Parathyroid adenoma (tissue), 2 donors: ENCODE data around the gene NLRP13.

ENCODE experiments used
- H2AFZ ChIP-seq: fragments of 300-600 bp; sonication (generic); one replicate; pipeline ENCODE4 v1.7.0; 2017; ENCODE audit warnings: antibody characterized with exemption, mild to moderate bottlenecking
- H3K27ac ChIP-seq: fragments of 300-600 bp; sonication (generic); one replicate; pipeline ENCODE4 v1.7.0; 2017
- H3K27me3 ChIP-seq: fragments of 300-600 bp; sonication (generic); one replicate; pipeline ENCODE4 v1.7.0; 2017; ENCODE audit warnings: low read length; ENCODE audit not compliant: control insufficient read depth, insufficient read depth
- H3K36me3 ChIP-seq: fragments of 300-600 bp; sonication (generic); one replicate; pipeline ENCODE4 v1.7.0; 2017; ENCODE audit warnings: low read length; ENCODE audit not compliant: control insufficient read depth, insufficient read depth
- H3K4me1 ChIP-seq: fragments of 300-600 bp; sonication (generic); one replicate; pipeline ENCODE4 v1.7.0; 2017; ENCODE audit warnings: control low read depth
- H3K4me2 ChIP-seq: fragments of 300-600 bp; sonication (generic); one replicate; pipeline ENCODE4 v1.7.0; 2017; ENCODE audit warnings: low read length
- H3K4me3 ChIP-seq: fragments of 300-600 bp; sonication (generic); one replicate; pipeline ENCODE4 v1.7.0; 2017; ENCODE audit warnings: low read depth, low read length
- H3K79me2 ChIP-seq: fragments of 300-600 bp; sonication (generic); one replicate; pipeline ENCODE4 v1.7.0; 2017; ENCODE audit warnings: control low read depth
- H3K9ac ChIP-seq: fragments of 300-600 bp; sonication (generic); one replicate; pipeline ENCODE4 v1.7.0; 2017; ENCODE audit warnings: mild to moderate bottlenecking
- H3K9me3 ChIP-seq: fragments of 300-600 bp; sonication (generic); one replicate; pipeline ENCODE4 v1.7.0; 2017; ENCODE audit warnings: low read length; ENCODE audit not compliant: control insufficient read depth
- TF ChIP-seq, protein P1 (sequence below): fragments of 300-600 bp; sonication (generic); IDR thresholded peaks from one replicate; pipeline ENCODE4 v1.7.0; 2017; ENCODE audit warnings: antibody characterized with exemption, mild to moderate bottlenecking
- donor health status: primary hyperparathyroidism.

Gene NLRP13

DNA sequence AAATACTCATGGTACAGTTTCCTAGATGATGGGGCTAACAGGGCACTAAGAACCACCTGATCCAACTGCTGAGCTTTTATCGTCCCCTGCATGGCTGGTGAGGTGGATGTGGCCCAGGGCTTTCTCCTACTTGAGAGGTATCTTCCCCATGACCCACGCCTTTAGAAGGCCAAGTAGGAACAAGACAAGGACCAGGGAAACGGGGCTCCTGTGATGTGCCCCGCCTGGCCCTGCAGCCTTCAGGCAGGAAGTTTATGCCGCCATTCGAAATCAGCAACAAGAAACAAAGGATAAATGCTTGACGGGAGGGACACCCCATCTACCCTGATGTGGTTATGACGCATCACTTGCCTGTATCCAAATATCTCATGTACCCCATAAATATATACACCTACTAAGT is 4.1 kb downstream of the NLRP13 start:
- Histone ChIP-seq H3K4me1 (no peaks in the 10 kb centered on the region), H3K27ac (no peak overlapping the region), H3K4me3 (no peak overlapping the region), H3K9ac (no peak overlapping the region), H3K4me2 (no peak overlapping the region), H3K36me3 (no peaks in the 10 kb centered on the region), H3K27me3 (no peaks in the 10 kb centered on the region), H2AFZ (no peak overlapping the region), H3K9me3 (no peaks in the 10 kb centered on the region), H3K79me2 (no peaks in the 10 kb centered on the region)
- TF ChIP-seq, protein P1, sequence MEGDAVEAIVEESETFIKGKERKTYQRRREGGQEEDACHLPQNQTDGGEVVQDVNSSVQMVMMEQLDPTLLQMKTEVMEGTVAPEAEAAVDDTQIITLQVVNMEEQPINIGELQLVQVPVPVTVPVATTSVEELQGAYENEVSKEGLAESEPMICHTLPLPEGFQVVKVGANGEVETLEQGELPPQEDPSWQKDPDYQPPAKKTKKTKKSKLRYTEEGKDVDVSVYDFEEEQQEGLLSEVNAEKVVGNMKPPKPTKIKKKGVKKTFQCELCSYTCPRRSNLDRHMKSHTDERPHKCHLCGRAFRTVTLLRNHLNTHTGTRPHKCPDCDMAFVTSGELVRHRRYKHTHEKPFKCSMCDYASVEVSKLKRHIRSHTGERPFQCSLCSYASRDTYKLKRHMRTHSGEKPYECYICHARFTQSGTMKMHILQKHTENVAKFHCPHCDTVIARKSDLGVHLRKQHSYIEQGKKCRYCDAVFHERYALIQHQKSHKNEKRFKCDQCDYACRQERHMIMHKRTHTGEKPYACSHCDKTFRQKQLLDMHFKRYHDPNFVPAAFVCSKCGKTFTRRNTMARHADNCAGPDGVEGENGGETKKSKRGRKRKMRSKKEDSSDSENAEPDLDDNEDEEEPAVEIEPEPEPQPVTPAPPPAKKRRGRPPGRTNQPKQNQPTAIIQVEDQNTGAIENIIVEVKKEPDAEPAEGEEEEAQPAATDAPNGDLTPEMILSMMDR = no peak

DNA sequence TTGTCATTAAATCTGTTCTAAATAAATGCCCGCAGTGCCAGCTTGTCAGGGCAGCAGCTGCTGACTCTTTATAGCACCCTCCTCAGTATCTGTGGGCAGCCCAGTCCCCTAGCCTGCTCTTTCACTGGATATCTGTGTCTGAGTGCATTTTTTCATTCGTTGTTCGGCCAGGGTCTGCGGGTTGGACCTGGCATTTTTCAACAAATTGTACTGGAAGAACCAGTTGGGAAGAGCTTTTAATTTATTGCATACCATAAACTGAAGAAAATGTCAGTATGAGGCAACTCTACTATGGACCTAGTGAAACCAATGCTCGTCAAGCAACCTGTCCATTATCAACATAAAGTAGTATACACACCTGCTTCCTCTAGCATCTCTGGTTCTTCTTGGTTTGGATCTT is 8.6 kb downstream of the NLRP13 start:
- no peaks in the 10 kb centered on the region for H3K27me3 ChIP-seq
- H3K79me2 ChIP-seq = no peaks in the 10 kb centered on the region
- H3K36me3 ChIP-seq = no peaks in the 10 kb centered on the region
- H3K27ac ChIP-seq = no peak overlapping the region
- no peak overlapping the region for H3K4me2 ChIP-seq
- no peaks in the 10 kb centered on the region for H3K9me3 ChIP-seq
- no peak overlapping the region for H3K4me3 ChIP-seq
- H2AFZ ChIP-seq = no peak overlapping the region
- no peaks in the 10 kb centered on the region for H3K4me1 ChIP-seq
- H3K9ac ChIP-seq = no peak overlapping the region
- TF ChIP-seq, protein P1 = no peak

DNA sequence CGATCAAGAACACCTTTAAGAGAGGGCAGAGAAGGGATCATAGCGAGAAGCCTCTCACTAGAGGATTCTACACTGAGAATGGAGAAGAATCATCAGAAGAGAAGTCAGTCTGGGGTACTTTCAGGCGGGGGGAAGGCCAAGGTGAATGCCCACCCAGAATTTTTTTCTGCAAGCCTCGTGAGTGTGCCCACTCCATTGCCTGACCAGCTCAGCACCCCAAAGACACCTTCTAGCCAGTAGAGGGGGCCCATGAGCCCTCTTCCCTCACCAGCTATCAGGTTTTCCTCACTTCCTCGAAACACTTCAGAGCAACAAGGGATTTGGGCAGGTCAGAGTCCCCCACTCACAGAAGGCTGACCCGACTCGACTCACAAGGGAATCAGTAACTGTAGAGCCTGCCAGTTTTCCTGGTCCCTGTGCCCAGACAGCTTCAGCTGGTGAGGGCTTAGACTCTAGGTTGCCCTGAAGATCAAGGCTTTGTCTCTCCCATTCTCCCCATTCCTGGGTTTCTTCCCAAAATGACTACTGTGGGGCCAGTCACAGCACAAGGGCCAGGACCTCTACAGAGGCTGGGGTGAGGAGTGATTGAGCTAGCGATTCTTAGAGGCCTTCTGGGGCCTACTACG is 18.4 kb downstream of the NLRP13 start:
- H3K4me3 ChIP-seq = no peak overlapping the region
- H3K36me3 ChIP-seq = no peaks in the 10 kb centered on the region
- H3K9ac ChIP-seq = no peak overlapping the region
- H3K27me3 ChIP-seq = no peaks in the 10 kb centered on the region
- H3K4me2 ChIP-seq = no peak overlapping the region
- no peak overlapping the region for H3K27ac ChIP-seq
- H3K9me3 ChIP-seq = peaks cover 3% of the 10 kb centered on the region
- no peaks in the 10 kb centered on the region for H3K4me1 ChIP-seq
- TF ChIP-seq, protein P1 = peak; percentile 39
- no peak overlapping the region for H2AFZ ChIP-seq
- no peaks in the 10 kb centered on the region for H3K79me2 ChIP-seq

DNA sequence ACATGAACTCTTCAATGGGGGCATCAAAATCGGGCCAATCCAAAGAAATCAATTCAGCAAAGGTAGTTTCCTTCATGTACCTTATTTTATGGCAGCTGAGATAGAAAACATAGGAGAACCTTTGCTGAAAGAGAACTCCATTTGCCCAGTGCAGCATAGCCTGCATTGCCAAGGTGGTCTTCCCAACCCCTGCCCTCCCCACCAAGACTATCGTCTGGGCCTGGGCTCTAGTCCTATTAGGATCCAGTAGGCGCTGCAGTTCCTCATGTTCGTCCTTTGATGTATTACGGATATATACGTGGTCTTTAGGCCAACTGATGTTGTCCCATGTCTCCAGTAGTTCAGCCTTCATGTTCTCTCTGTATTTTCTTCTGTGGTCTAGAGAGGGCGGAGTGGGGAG is 19.2 kb downstream of the NLRP13 start:
- Histone ChIP-seq H3K36me3 (no peaks in the 10 kb centered on the region), H3K4me1 (no peaks in the 10 kb centered on the region), H3K9me3 (peaks cover 3% of the 10 kb centered on the region), H3K4me2 (no peak overlapping the region), H3K9ac (no peak overlapping the region), H3K4me3 (no peak overlapping the region), H2AFZ (no peak overlapping the region), H3K79me2 (no peaks in the 10 kb centered on the region), H3K27me3 (no peaks in the 10 kb centered on the region), H3K27ac (no peak overlapping the region)
- TF ChIP-seq, protein P1 = no peak

DNA sequence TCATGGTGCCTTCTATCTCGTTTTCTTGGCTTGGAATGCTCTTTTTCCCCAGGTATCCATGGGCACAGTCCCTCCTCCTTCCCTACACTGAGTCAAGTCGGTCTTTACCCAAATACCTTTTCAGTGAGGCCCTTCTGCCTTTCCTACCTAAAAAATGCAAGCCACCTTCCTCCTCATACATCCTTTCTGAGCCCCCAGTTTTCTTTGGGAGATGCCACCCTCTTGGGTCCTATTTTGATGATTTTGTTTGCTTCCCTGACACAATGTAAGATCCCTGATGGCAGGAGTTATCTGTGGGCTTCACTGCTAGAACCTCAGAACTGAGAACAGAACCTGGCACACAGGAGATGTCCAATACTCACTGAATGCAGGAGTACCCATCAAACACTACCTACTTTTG is 22.3 kb downstream of the NLRP13 start:
- Histone ChIP-seq H3K27ac (no peak overlapping the region), H3K4me3 (no peak overlapping the region), H3K36me3 (no peaks in the 10 kb centered on the region), H3K9me3 (no peaks in the 10 kb centered on the region), H2AFZ (no peak overlapping the region), H3K4me1 (no peaks in the 10 kb centered on the region), H3K27me3 (no peaks in the 10 kb centered on the region), H3K79me2 (no peaks in the 10 kb centered on the region), H3K4me2 (no peak overlapping the region), H3K9ac (no peak overlapping the region)
- TF ChIP-seq, protein P1 = no peak
